HUES6 (cell line): ENCODE data around the gene ZNF678.
"Not testable (repeated sequence)": the region's sequence is repeated elsewhere in the genome, so short reads cannot be mapped to it uniquely, and the experiment has no call there.

Experiments used
- H3K27ac ChIP-seq: 2 replicates; pipeline ENCODE4 v1.7.0; 2013; ENCODE audit warnings: low read depth, mild to moderate bottlenecking, low read length, inconsistent platforms
- H3K27me3 ChIP-seq: 2 replicates; pipeline ENCODE4 v1.6.1; 2013; ENCODE audit warnings: low read length; ENCODE audit not compliant: control insufficient read depth, insufficient read depth
- H3K36me3 ChIP-seq: 2 replicates; pipeline ENCODE4 v1.6.1; 2013; ENCODE audit warnings: low read length; ENCODE audit not compliant: control insufficient read depth, insufficient read depth
- H3K4me1 ChIP-seq: 2 replicates; pipeline ENCODE4 v1.6.1; 2013; ENCODE audit warnings: low read length; ENCODE audit not compliant: control insufficient read depth, insufficient read depth
- H3K4me3 ChIP-seq: 2 replicates; pipeline ENCODE4 v1.5.1; 2013; ENCODE audit warnings: low read depth, low read length
- H3K9ac ChIP-seq: one replicate; pipeline ENCODE4 v1.6.1; 2013; ENCODE audit warnings: mild to moderate bottlenecking, low read length
- H3K9me3 ChIP-seq: 2 replicates; pipeline ENCODE4 v1.6.1; 2013; ENCODE audit warnings: low read depth, low read length; ENCODE audit not compliant: control insufficient read depth, insufficient read depth

Gene ZNF678

DNA sequence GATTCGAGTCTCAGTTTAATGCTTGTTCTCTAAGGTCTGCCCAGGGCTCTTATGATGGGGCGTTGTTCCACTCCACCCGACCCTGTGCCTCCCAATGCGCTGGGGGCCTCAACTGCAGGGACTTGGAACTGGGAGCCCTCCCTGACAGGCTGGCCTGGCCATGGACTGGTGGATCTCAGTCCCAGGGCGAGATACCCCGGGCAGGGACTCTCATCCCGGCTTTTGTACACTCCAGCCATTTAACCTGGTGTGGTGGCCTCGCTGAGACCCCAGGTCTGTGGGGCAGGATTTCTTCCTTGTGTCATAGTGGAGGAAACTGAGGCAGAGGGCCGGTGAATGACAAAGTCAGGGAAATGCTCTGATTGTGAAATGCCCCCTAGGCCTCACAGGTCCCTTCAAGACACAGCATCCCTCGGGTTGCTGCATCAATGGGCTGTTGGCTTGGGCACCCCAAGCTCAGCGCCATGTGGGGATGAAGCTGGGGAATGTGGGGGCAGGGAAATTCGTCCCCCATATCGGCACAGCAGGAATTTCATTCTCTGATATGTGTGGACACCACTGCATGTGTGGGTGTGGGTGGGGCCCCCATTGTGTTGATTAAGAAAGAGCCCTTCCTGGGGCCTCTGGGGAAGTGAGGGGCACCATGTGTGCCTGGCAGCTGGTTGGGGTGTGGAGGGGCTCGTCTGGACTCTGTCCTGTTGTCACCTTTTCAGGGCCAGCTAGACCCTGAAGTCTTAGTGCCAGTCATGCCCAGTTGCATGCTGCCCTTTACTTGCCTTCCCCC lies 19.9 kb upstream of the ZNF678 start:
- Histone ChIP-seq H3K4me1 (peaks cover 4% of the 10 kb centered on the region; the same call in 1 of the 2 replicates), H3K27ac (no peak overlapping the region), H3K9ac (no peak overlapping the region), H3K36me3 (no peaks in the 10 kb centered on the region), H3K4me3 (no peak overlapping the region), H3K27me3 (peaks cover 22% of the 10 kb centered on the region), H3K9me3 (0 out of 2 replicates have a peak, but pooled peaks cover 2% of the 10 kb centered on the region)

DNA sequence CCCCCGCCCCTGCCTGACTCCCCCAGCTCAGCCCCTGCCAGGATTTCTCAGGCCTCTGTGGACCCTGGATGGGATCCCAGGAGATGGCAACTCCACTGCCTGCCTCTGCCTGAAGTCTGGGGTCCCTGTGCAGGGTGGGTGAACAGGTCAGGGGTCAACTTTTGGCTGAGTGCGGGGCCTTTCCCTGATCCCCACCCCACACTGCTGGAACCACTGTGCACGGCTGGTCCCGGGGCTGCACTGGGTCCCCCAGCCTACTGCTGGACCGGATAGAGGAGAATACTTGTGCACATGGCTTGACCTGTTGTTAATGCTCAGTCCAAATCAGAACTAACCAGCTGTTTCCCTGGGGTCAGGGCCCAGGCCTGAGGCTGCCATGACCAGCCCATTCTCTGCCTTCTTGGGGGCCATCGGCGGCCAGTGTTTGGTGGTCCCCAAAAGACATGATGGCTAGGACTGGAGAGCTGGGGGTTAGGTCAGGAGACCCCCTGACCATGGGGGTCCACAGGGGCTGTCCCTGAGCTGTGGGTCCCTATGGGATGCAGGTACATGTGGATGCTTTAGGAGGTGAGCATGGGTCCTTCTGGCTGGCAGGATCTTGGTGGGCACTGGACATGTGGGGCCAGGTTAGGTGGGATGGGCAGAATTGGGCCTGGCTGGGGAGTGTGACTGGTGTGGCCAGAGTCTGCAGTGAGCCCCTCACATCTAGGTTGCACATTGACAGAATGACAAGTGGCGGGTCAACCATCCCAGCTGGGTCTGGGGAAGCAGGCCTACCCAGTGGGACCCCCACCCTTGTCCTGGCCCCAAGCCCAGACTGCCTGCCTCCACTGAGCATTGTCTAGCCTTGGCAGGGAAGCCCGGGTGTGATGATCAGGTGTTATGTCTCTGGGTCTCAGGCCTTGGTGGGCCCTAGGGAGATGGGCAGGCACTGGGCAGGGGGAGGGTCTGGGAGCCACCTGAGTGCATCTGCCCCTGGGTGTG lies 19.0 kb upstream of the ZNF678 start:
- Histone ChIP-seq H3K4me1 (peaks cover 4% of the 10 kb centered on the region; the same call in 1 of the 2 replicates), H3K27me3 (peaks cover 22% of the 10 kb centered on the region), H3K9me3 (0 out of 2 replicates have a peak, but pooled peaks cover 2% of the 10 kb centered on the region), H3K27ac (no peak overlapping the region), H3K9ac (no peak overlapping the region), H3K36me3 (no peaks in the 10 kb centered on the region), H3K4me3 (no peak overlapping the region)

DNA sequence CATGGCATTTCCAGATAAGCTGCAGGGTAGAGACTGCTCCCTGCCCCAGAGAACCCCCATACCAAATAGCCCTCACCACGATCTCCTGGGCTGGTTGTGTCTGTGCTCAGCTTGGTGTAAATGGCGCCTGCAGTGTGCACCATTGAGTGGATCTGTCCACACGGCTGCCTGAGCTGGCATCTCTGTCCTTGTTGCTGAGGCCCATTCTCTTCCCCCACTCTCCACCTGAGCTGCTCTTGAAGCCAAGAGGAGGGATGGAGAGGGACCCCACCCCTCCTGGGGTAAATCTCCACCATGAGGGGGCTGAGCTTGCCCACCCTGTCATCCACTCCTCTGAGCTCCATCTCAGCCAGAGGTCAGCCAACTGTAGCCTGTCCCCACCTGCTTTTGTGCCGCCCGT lies 18.0 kb upstream of the ZNF678 start:
- Histone ChIP-seq H3K9me3 (0 out of 2 replicates have a peak, but pooled peaks cover 2% of the 10 kb centered on the region), H3K27me3 (peaks cover 18% of the 10 kb centered on the region)

DNA sequence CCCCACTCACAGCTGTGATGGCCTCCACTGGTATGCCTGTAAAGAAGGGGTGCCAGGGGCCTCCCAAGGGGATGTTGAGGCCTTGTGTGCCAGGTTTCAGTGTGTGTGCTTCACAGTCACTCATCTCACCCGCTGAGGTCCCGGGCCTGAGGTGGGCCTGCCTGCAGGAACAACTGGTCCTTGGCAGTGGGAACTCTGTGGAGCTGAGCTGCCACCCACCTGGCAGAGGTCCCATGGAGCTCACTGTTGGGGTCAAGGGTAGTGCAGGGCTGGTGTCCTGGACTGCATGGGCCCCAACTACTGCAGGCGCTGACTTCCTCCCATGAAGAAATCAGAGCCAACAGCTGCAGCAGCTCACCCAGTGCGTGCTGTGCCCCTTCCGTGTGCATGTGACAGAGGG lies 17.3 kb upstream of the ZNF678 start:
- Histone ChIP-seq H3K36me3 (no peaks in the 10 kb centered on the region), H3K9me3 (no peaks in the 10 kb centered on the region), H3K4me3 (no peak overlapping the region), H3K9ac (no peak overlapping the region), H3K4me1 (peaks cover 4% of the 10 kb centered on the region; the same call in 1 of the 2 replicates), H3K27ac (no peak overlapping the region), H3K27me3 (peaks cover 12% of the 10 kb centered on the region)

More for the DNA sequence above, 18.0 kb upstream of the ZNF678 start:
- Histone ChIP-seq H3K4me1 (peaks cover 4% of the 10 kb centered on the region; the same call in 1 of the 2 replicates), H3K9ac (no peak overlapping the region), H3K36me3 (no peaks in the 10 kb centered on the region), H3K27ac (no peak overlapping the region), H3K4me3 (no peak overlapping the region)

DNA sequence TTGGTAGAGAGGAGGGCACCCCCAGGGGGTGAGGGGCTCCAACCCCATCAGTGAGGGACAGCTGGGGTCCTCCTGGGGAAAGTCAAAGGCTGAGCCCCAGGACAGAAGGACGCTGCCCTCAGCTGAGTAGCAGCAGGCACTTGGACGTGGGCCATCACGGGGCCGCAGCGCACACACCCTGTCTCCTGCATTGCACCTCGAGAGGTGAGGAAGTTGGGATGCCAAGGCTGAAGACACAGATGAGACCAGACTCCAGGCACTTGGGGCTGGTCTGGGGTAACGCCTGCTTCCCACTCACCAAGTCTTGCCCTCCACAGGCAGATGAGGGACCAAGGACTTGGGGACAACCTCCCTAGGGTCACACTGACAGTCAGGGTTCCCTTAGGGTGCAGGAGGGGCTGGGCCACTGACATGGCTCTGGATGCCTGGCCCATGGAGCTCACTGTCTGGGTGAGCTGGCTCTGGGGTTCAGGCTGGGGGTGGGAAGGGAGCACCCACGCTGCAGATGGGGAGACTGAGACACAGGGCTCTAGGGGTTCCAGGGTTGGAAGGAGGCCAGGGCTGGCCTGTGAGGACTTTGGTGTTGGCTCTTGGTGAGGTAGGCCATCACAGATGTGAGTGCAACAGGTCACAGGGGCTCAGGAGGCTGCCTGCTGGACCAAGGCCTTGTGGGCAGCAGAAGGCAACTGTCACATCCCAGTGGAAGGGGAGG lies 16.6 kb upstream of the ZNF678 start:
- Histone ChIP-seq H3K4me1 (peaks cover 4% of the 10 kb centered on the region; the same call in 1 of the 2 replicates), H3K27me3 (peaks cover 5% of the 10 kb centered on the region), H3K9me3 (no peaks in the 10 kb centered on the region), H3K9ac (no peak overlapping the region), H3K27ac (no peak overlapping the region), H3K4me3 (no peak overlapping the region), H3K36me3 (no peaks in the 10 kb centered on the region)

DNA sequence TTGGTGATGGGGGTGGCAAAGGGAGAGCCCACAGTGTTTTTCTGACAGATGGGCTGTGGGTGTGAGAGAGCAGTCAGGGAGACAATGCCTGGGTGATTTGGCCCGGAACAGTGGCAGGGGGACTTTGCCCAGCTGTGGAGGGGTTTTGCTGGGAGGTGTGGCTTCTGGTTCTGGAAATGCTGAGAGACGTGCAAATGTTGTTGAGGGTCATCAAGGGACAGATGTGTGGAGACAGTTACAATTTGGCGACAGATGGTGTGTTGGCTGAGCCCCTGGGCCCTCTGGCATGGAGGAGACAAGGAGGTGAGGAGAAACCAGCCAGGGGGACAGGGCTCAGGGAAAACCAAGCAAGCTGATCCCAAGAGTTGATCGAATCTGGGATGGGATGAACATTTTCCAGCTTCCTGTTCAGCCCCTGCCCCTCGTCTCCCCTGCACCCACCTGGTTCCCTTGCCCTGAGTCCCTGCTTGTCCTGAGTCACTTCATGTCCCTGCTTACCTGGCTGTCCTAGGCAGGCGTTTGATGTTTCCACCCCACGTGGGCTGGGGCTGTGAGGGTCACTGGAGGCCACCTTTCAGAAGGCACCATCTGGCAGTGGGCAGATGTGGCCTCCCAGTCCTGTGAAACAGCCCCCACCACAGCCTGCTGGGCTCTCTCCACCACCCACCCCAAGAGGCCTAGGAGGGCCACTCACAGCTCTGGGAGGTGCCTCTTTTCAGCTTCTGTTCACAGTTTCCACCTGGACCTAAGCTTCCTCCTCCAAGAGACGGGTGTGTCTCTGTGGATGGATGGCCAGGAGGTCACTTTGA lies 15.8 kb upstream of the ZNF678 start:
- H3K4me1 ChIP-seq = peaks cover 4% of the 10 kb centered on the region; the same call in 1 of the 2 replicates
- no peaks in the 10 kb centered on the region for H3K9me3 ChIP-seq
- no peaks in the 10 kb centered on the region for H3K36me3 ChIP-seq
- no peaks in the 10 kb centered on the region for H3K27me3 ChIP-seq
- no peak overlapping the region for H3K9ac ChIP-seq
- no peak overlapping the region for H3K27ac ChIP-seq
- no peak overlapping the region for H3K4me3 ChIP-seq

DNA sequence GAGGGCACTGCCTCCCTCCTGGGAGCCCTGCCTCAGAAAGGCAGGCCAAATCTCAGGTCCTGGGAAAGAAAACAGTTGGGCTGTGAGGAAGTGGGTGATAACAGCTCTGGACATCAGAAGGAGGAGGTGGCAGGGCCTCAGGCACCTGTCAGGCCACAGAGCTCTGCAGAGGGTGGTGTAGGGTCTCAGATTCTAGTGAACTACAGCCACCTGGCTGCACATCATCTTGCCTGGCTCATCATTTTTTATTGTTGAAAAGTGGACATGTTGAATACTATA lies 15.3 kb upstream of the ZNF678 start:
- no peaks in the 10 kb centered on the region for H3K27me3 ChIP-seq
- H3K9ac ChIP-seq = no peak overlapping the region
- H3K36me3 ChIP-seq = no peaks in the 10 kb centered on the region
- no peak overlapping the region for H3K4me3 ChIP-seq
- no peaks in the 10 kb centered on the region; the same call in 1 of the 2 replicates for H3K4me1 ChIP-seq
- no peak overlapping the region for H3K27ac ChIP-seq
- H3K9me3 ChIP-seq = no peaks in the 10 kb centered on the region

DNA sequence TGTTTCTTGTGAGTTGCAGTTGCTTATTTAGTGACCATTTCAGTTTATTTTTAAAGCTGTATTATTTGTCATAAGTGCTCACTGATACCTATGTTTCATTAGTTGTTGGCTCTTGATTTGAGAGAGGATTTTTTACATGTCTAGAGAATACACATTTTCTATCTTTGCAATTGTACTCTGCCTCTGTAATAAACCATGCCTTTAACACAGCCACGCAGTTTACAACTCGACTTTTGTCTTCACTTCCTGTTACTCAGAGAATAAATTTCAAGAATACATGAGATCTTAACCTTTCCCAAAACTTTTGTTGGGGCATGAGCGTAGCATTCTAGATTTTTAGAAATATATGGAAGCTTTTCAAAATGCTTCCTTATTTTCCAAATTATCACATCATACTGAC lies 14.9 kb upstream of the ZNF678 start:
- Histone ChIP-seq H3K4me3 (no peak overlapping the region), H3K9me3 (no peaks in the 10 kb centered on the region), H3K4me1 (no peaks in the 10 kb centered on the region), H3K27me3 (no peaks in the 10 kb centered on the region), H3K27ac (no peak overlapping the region), H3K9ac (no peak overlapping the region), H3K36me3 (no peaks in the 10 kb centered on the region)

DNA sequence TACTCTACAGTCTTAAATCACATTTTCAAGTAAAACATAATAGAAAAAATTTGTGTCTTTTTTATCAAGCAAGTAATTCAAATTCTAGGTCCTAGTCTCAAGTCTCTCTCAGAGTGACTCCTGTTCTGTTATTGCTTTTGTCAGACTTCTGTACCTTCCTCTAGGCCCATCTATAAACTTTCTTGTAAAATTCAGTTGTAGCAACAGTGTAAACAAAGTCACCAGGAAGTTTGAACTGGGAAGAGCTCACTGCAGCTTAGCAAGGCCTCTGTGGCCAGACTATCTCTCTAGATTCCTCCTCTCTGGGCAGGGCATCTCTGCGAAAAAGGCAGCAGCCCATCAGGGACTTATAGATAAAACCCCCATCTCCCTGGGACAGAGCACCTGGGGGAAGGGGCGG lies 13.5 kb upstream of the ZNF678 start:
- H3K4me3 ChIP-seq = no peak overlapping the region
- H3K27ac ChIP-seq = no peak overlapping the region
- H3K9ac ChIP-seq = no peak overlapping the region
- H3K27me3 ChIP-seq = no peaks in the 10 kb centered on the region
- no peaks in the 10 kb centered on the region for H3K36me3 ChIP-seq
- H3K4me1 ChIP-seq = no peaks in the 10 kb centered on the region
- H3K9me3 ChIP-seq = no peaks in the 10 kb centered on the region

DNA sequence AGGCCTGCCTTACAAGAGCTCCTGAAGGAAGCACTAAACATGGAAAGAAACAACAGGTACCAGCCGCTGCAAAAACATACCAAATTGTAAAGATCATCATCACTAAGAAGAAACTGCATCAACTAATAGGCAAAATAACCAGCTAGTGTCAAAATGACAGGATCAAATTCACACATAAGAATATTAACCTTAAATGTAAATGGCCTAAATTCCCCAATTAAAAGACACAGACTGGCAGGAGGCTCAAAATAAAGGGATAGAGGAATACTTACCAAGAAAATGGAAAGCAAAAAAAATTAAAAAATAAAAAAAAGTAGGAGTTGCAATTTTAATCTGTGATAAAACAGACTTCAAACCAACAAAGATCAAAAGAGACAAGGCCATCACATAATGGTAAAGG lies 11.5 kb upstream of the ZNF678 start:
- H3K27ac ChIP-seq, H3K9me3 ChIP-seq, H3K4me1 ChIP-seq, H3K9ac ChIP-seq, H3K27me3 ChIP-seq, H3K4me3 ChIP-seq, H3K36me3 ChIP-seq: not testable (repeated sequence)
